ENCODE measurements around the gene NME1.
"Not testable (repeated sequence)": the region's sequence is repeated elsewhere in the genome, so short reads cannot be mapped to it uniquely, and the experiment has no call there.

NME1 gene

GRCh38 chr17:51147650-51148049 lies 5.7 kb upstream of the NME1 start:
- no peak for DNase-seq

GRCh38 chr17:51149163-51149562 lies 4.2 kb upstream of the NME1 start:
- no peak for DNase-seq

GRCh38 chr17:51150932-51151331 lies 2.4 kb upstream of the NME1 start:
- no peak for DNase-seq

- no peak for DNase-seq
Measured at GRCh38 chr17:51152766-51153209, 571 bp upstream of the NME1 start.

- DNase-seq = no peak
Measured at GRCh38 chr17:51154176-51154575, 817 bp downstream of the NME1 start.

GRCh38 chr17:51155416-51155815 lies 2.1 kb downstream of the NME1 start:
- no peak for DNase-seq

- no peak for DNase-seq
Measured at GRCh38 chr17:51159604-51160003, 6.2 kb downstream of the NME1 start.

- no peak for DNase-seq
Measured at GRCh38 chr17:51161541-51161940, 8.2 kb downstream of the NME1 start.

- no peak for DNase-seq
Measured at GRCh38 chr17:51164911-51165679, 11.7 kb downstream of the NME1 start.

GRCh38 chr17:51165680-51166197 lies 12.4 kb downstream of the NME1 start:
- no peak for DNase-seq

- DNase-seq = peak; percentile 80
Measured at GRCh38 chr17:51166198-51166986, 13.0 kb downstream of the NME1 start, which contains the start of gene NME2. TSS of gene NME2 (plus strand) at chr17:51166411. CDS start at chr17:51166831, 420 bp downstream.

GRCh38 chr17:51166987-51167931 lies 13.9 kb downstream of the NME1 start:
- peak; percentile 73 for DNase-seq

- no peak for DNase-seq
Measured at GRCh38 chr17:51169340-51169739, 16.0 kb downstream of the NME1 start.

GRCh38 chr17:51170736-51171135 lies 17.4 kb downstream of the NME1 start:
- DNase-seq = no peak

- DNase-seq = not testable (repeated sequence)
Measured at GRCh38 chr17:51172030-51172429, 18.7 kb downstream of the NME1 start.

- DNase-seq = no peak
Measured at GRCh38 chr17:51180486-51180885, 27.1 kb downstream of the NME1 start.

GRCh38 chr17:51184124-51184523 lies 30.8 kb downstream of the NME1 start:
- DNase-seq = no peak

GRCh38 chr17:51185763-51186332 lies 32.5 kb downstream of the NME1 start:
- no peak for DNase-seq

GRCh38 chr17:51188271-51188833 lies 35.0 kb downstream of the NME1 start:
- DNase-seq = no peak

- DNase-seq = no peak
Measured at GRCh38 chr17:51189162-51189561, 35.8 kb downstream of the NME1 start.

- DNase-seq = no peak
Measured at GRCh38 chr17:51189628-51190027, 36.3 kb downstream of the NME1 start.

GRCh38 chr17:51191895-51192294 lies 38.5 kb downstream of the NME1 start:
- DNase-seq = no peak

All from activated CD4-positive, CD25-positive, alpha-beta regulatory T cell treated with anti-CD3 and anti-CD28 coated beads, Interleukin-2, amount 50 U/mL, for 72 hours (primary cell).